Measurements from ENCODE around the gene PTPRF. TPM values are rescaled to one million over a fixed set of nuclear protein-coding genes. Genes with fewer than 3 reads are reported as not detected.

Gene PTPRF
- total RNA-seq, 1 donor from 2014 or later, result 145 TPM

DNA sequence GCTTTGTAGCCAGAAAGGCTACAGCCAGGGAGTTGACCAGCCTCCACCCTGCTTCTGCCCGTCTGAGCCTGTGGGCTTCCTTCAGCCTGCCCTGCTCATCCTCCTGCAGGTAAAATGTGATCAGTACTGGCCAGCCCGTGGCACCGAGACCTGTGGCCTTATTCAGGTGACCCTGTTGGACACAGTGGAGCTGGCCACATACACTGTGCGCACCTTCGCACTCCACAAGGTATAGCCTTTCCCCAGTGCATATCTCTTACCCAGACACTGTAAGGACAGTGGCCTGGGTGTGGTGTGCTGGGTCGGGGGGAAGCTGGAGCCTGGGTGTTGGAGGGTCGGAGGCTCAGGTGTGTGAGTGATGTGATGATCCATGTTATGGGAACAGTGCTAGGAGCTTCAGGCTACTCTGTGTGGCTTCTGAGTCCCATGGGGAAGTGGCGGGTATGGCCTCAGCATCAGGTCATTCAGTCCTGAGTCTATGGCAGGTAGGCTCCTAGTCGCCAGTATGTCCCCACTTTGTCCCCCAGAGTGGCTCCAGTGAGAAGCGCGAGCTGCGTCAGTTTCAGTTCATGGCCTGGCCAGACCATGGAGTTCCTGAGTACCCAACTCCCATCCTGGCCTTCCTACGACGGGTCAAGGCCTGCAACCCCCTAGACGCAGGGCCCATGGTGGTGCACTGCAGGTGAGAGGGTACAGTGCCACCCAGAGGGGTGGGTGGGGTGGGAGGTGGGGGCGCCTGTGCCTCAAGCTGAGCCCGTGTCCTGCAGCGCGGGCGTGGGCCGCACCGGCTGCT, 88.0 kb downstream of the PTPRF start:
- DNase-seq (ENCODE audit: low spot score), result no peak
- H3K4me3 Mint-ChIP-seq (ENCODE audit: unreplicated experiment), result no peak overlapping the region
- TF ChIP-seq, protein P1, sequence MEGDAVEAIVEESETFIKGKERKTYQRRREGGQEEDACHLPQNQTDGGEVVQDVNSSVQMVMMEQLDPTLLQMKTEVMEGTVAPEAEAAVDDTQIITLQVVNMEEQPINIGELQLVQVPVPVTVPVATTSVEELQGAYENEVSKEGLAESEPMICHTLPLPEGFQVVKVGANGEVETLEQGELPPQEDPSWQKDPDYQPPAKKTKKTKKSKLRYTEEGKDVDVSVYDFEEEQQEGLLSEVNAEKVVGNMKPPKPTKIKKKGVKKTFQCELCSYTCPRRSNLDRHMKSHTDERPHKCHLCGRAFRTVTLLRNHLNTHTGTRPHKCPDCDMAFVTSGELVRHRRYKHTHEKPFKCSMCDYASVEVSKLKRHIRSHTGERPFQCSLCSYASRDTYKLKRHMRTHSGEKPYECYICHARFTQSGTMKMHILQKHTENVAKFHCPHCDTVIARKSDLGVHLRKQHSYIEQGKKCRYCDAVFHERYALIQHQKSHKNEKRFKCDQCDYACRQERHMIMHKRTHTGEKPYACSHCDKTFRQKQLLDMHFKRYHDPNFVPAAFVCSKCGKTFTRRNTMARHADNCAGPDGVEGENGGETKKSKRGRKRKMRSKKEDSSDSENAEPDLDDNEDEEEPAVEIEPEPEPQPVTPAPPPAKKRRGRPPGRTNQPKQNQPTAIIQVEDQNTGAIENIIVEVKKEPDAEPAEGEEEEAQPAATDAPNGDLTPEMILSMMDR (IDR thresholded peaks at IDR 0.05; ENCODE audit: unreplicated experiment), result no peak
- no peak overlapping the region for H3K27ac Mint-ChIP-seq (ENCODE audit: unreplicated experiment)
- H3K4me1 Mint-ChIP-seq (ENCODE audit: unreplicated experiment), result peaks cover 7% of the 10 kb centered on the region
- H3K9me3 Mint-ChIP-seq (ENCODE audit: unreplicated experiment), result no peaks in the 10 kb centered on the region
- peaks cover 36% of the 10 kb centered on the region for H3K36me3 Mint-ChIP-seq (ENCODE audit: low read depth, unreplicated experiment)
- H3K27me3 Mint-ChIP-seq (ENCODE audit: unreplicated experiment), result peaks cover 7% of the 10 kb centered on the region

DNA sequence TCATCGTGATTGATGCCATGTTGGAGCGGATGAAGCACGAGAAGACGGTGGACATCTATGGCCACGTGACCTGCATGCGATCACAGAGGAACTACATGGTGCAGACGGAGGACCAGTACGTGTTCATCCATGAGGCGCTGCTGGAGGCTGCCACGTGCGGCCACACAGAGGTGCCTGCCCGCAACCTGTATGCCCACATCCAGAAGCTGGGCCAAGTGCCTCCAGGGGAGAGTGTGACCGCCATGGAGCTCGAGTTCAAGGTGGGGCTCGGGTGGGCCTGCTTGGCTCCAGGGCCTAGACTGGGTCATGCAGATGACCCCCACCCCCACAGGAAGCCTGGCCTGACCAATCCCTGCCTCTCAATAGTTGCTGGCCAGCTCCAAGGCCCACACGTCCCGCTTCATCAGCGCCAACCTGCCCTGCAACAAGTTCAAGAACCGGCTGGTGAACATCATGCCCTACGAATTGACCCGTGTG, 88.7 kb downstream of the PTPRF start:
- no peaks in the 10 kb centered on the region for H3K9me3 Mint-ChIP-seq (ENCODE audit: unreplicated experiment)
- peaks cover 7% of the 10 kb centered on the region for H3K4me1 Mint-ChIP-seq (ENCODE audit: unreplicated experiment)
- H3K36me3 Mint-ChIP-seq (ENCODE audit: low read depth, unreplicated experiment), result peaks cover 36% of the 10 kb centered on the region
- TF ChIP-seq, protein P1 (IDR thresholded peaks at IDR 0.05; ENCODE audit: unreplicated experiment), result no peak
- no peak overlapping the region for H3K4me3 Mint-ChIP-seq (ENCODE audit: unreplicated experiment)
- peaks cover 7% of the 10 kb centered on the region for H3K27me3 Mint-ChIP-seq (ENCODE audit: unreplicated experiment)
- DNase-seq (ENCODE audit: low spot score), result no peak
- H3K27ac Mint-ChIP-seq (ENCODE audit: unreplicated experiment), result no peak overlapping the region

DNA sequence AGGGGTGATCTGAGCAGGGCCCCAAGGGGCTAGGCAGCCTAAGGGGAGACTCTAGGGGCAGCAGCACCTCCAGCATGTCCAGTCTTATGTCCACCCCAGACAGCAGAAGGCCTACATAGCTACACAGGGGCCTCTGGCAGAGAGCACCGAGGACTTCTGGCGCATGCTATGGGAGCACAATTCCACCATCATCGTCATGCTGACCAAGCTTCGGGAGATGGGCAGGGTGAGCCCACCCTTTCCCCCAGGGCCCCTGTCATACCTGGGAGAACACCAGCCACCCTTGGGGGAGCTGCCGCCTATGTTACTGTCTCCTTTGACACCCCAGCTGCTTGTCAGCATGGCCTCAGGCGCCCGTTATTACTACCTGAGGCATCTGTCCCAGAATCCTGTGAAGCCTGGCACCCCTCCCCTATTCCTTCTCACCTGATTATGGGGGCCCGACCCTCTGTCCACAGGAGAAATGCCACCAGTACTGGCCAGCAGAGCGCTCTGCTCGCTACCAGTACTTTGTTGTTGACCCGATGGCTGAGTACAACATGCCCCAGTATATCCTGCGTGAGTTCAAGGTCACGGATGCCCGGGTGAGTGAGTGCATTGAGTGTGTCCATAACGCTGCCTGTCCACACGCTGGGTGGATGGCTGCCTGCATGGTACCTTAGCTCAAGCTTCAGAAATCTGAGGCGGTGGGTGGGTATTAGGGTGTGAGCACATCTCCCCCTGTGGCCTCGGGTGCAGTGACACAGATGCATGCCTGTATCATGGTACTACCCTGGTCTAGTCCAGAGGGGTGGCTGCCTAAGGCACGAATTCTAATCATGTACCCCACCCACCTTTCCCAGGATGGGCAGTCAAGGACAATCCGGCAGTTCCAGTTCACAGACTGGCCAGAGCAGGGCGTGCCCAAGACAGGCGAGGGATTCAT, 89.6 kb downstream of the PTPRF start:
- Mint-ChIP-seq H3K27me3 (ENCODE audit: unreplicated experiment) (peaks cover 12% of the 10 kb centered on the region), H3K4me1 (ENCODE audit: unreplicated experiment) (peaks cover 7% of the 10 kb centered on the region), H3K36me3 (ENCODE audit: low read depth, unreplicated experiment) (peaks cover 35% of the 10 kb centered on the region), H3K27ac (ENCODE audit: unreplicated experiment) (no peak overlapping the region), H3K9me3 (ENCODE audit: unreplicated experiment) (no peaks in the 10 kb centered on the region), H3K4me3 (ENCODE audit: unreplicated experiment) (no peak overlapping the region)
- DNase-seq (ENCODE audit: low spot score), result no peak
- TF ChIP-seq, protein P1 (IDR thresholded peaks at IDR 0.05; ENCODE audit: unreplicated experiment), result no peak

DNA sequence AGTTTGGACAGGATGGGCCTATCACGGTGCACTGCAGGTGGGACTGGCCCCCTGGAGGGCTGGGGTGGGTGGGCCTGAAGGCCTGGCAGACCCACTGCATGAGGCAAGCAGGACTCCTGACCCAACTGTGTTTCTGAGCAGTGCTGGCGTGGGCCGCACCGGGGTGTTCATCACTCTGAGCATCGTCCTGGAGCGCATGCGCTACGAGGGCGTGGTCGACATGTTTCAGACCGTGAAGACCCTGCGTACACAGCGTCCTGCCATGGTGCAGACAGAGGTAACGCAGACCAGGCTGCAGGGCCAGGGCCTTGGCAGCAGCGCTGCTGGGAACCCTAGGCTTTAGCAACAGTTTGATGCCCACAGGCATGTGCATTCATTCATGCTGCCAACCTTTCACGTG, 90.3 kb downstream of the PTPRF start:
- H3K9me3 Mint-ChIP-seq (ENCODE audit: unreplicated experiment), result no peaks in the 10 kb centered on the region
- peaks cover 31% of the 10 kb centered on the region for H3K36me3 Mint-ChIP-seq (ENCODE audit: low read depth, unreplicated experiment)
- no peak overlapping the region for H3K27ac Mint-ChIP-seq (ENCODE audit: unreplicated experiment)
- H3K27me3 Mint-ChIP-seq (ENCODE audit: unreplicated experiment), result peaks cover 11% of the 10 kb centered on the region
- no peak overlapping the region for H3K4me3 Mint-ChIP-seq (ENCODE audit: unreplicated experiment)
- TF ChIP-seq, protein P1 (IDR thresholded peaks at IDR 0.05; ENCODE audit: unreplicated experiment), result no peak
- peaks cover 7% of the 10 kb centered on the region for H3K4me1 Mint-ChIP-seq (ENCODE audit: unreplicated experiment)
- DNase-seq (ENCODE audit: low spot score), result no peak
